Stimulated activated memory B cell treated with anti-CD40 and anti-IgM and Interleukin-4, amounts not matched to agents 10 μg/mL and 1 μg/mL and 100 μg/mL, for 72 hours (primary cell): Measurements from ENCODE around the gene CCDC159.
"Not testable (repeated sequence)": the region's sequence is repeated elsewhere in the genome, so short reads cannot be mapped to it uniquely, and the experiment has no call there.

Experiments used
- ATAC-seq: fragments of 150-1000 bp; cut with Tn5 transposase; 2 replicates; pipeline ENCODE4 v1.10.0; 2021
- H3K27ac Mint-ChIP-seq: one replicate; pipeline ENCODE4 v1.8.0; 2022; ENCODE audit warnings: mild to moderate bottlenecking, mixed read lengths
- H3K27me3 Mint-ChIP-seq: one replicate; pipeline ENCODE4 v1.8.0; 2022; ENCODE audit warnings: mixed read lengths
- H3K36me3 Mint-ChIP-seq: one replicate; pipeline ENCODE4 v1.8.0; 2022; ENCODE audit warnings: mixed read lengths
- H3K4me1 Mint-ChIP-seq: one replicate; pipeline ENCODE4 v1.8.0; 2022; ENCODE audit warnings: mixed read lengths
- H3K4me3 Mint-ChIP-seq: one replicate; pipeline ENCODE4 v1.8.0; 2022; ENCODE audit warnings: mild to moderate bottlenecking, moderate library complexity, mixed read lengths
- H3K9me3 Mint-ChIP-seq: one replicate; pipeline ENCODE4 v1.8.0; 2022; ENCODE audit warnings: mixed read lengths

CCDC159 gene

GRCh38 chr19:11373885-11374432 lies 27.6 kb downstream of the CCDC159 start:
- Mint-ChIP-seq H3K27me3 (no peaks in the 10 kb centered on the region), H3K9me3 (no peaks in the 10 kb centered on the region), H3K4me3 (no peak overlapping the region), H3K4me1 (peaks cover 17% of the 10 kb centered on the region), H3K36me3 (peaks cover 25% of the 10 kb centered on the region), H3K27ac (no peak overlapping the region)
- no peak for ATAC-seq

GRCh38 chr19:11374433-11375142 lies 28.3 kb downstream of the CCDC159 start, which contains the start of gene SWSAP1:
TSS of gene SWSAP1 (plus strand) at chr19:11374666. CDS start at chr19:11374681, 15 bp downstream.
- peak within 1 kb of the TSS; percentile 52 for H3K4me3 Mint-ChIP-seq
- ATAC-seq = peak; percentile 98

GRCh38 chr19:11375143-11375948 lies 29.0 kb downstream of the CCDC159 start:
- Mint-ChIP-seq H3K9me3 (no peaks in the 10 kb centered on the region), H3K4me3 (no peak overlapping the region), H3K27me3 (no peaks in the 10 kb centered on the region), H3K27ac (no peak overlapping the region), H3K4me1 (peaks cover 24% of the 10 kb centered on the region), H3K36me3 (peaks cover 16% of the 10 kb centered on the region)
- ATAC-seq = peak; percentile 63

More at GRCh38 chr19:11374433-11375142, 28.3 kb downstream of the CCDC159 start, which contains the start of gene SWSAP1:
- H3K36me3 Mint-ChIP-seq = peaks cover 19% of the 10 kb centered on the region
- no peak within 1 kb of the TSS for H3K27ac Mint-ChIP-seq
- H3K27me3 Mint-ChIP-seq = no peaks in the 10 kb centered on the region
- peaks cover 17% of the 10 kb centered on the region for H3K4me1 Mint-ChIP-seq
- H3K9me3 Mint-ChIP-seq = no peaks in the 10 kb centered on the region

- Mint-ChIP-seq H3K9me3 (no peaks in the 10 kb centered on the region), H3K4me3 (no peak overlapping the region), H3K27ac (no peak overlapping the region), H3K36me3 (peaks cover 8% of the 10 kb centered on the region), H3K4me1 (peaks cover 42% of the 10 kb centered on the region), H3K27me3 (no peaks in the 10 kb centered on the region)
- no peak for ATAC-seq
These were observed 30.9 kb downstream of the CCDC159 start for GRCh38 chr19:11377237-11377636.

GRCh38 chr19:11377756-11378155 lies 31.4 kb downstream of the CCDC159 start:
- no peak for ATAC-seq
- peaks cover 46% of the 10 kb centered on the region for H3K4me1 Mint-ChIP-seq
- H3K27me3 Mint-ChIP-seq = no peaks in the 10 kb centered on the region
- no peaks in the 10 kb centered on the region for H3K9me3 Mint-ChIP-seq
- no peak overlapping the region for H3K4me3 Mint-ChIP-seq
- H3K27ac Mint-ChIP-seq = no peak overlapping the region
- peaks cover 8% of the 10 kb centered on the region for H3K36me3 Mint-ChIP-seq

GRCh38 chr19:11378319-11379189 lies 32.2 kb downstream of the CCDC159 start:
- H3K27me3 Mint-ChIP-seq = no peaks in the 10 kb centered on the region
- no peak for ATAC-seq
- H3K9me3 Mint-ChIP-seq = no peaks in the 10 kb centered on the region
- H3K4me3 Mint-ChIP-seq = no peak overlapping the region
- no peak overlapping the region for H3K27ac Mint-ChIP-seq
- H3K36me3 Mint-ChIP-seq = peaks cover 8% of the 10 kb centered on the region
- H3K4me1 Mint-ChIP-seq = peaks cover 54% of the 10 kb centered on the region

GRCh38 chr19:11379269-11379845 lies 33.0 kb downstream of the CCDC159 start:
- H3K4me3 Mint-ChIP-seq, H3K36me3 Mint-ChIP-seq, H3K9me3 Mint-ChIP-seq, ATAC-seq, H3K27me3 Mint-ChIP-seq: not testable (repeated sequence)
- peak overlapping the region; percentile 91 for H3K27ac Mint-ChIP-seq
- H3K4me1 Mint-ChIP-seq = peaks cover 55% of the 10 kb centered on the region

GRCh38 chr19:11379857-11380350 lies 33.6 kb downstream of the CCDC159 start:
- Mint-ChIP-seq H3K4me1 (peaks cover 55% of the 10 kb centered on the region), H3K27ac (peak overlapping the region; percentile 91), H3K4me3 (peak overlapping the region; percentile 84)

GRCh38 chr19:11380653-11381537 lies 34.6 kb downstream of the CCDC159 start:
- Mint-ChIP-seq H3K36me3 (peaks cover 8% of the 10 kb centered on the region), H3K4me3 (peak overlapping the region; percentile 84), H3K4me1 (peaks cover 50% of the 10 kb centered on the region), H3K9me3 (no peaks in the 10 kb centered on the region), H3K27ac (peak overlapping the region; percentile 91), H3K27me3 (no peaks in the 10 kb centered on the region)
- ATAC-seq = peak; percentile 94

More at GRCh38 chr19:11379857-11380350, 33.6 kb downstream of the CCDC159 start:
- peaks cover 8% of the 10 kb centered on the region for H3K36me3 Mint-ChIP-seq
- ATAC-seq = no peak
- no peaks in the 10 kb centered on the region for H3K9me3 Mint-ChIP-seq
- no peaks in the 10 kb centered on the region for H3K27me3 Mint-ChIP-seq

- ATAC-seq = no peak
- Mint-ChIP-seq H3K4me1 (peaks cover 50% of the 10 kb centered on the region), H3K36me3 (no peaks in the 10 kb centered on the region), H3K27me3 (no peaks in the 10 kb centered on the region), H3K4me3 (peak overlapping the region; percentile 79), H3K27ac (peak overlapping the region; percentile 67), H3K9me3 (no peaks in the 10 kb centered on the region)
These were observed 36.8 kb downstream of the CCDC159 start for GRCh38 chr19:11382898-11383705.

GRCh38 chr19:11383706-11384048 lies 37.4 kb downstream of the CCDC159 start:
- H3K4me3 Mint-ChIP-seq = peak overlapping the region; percentile 79
- no peaks in the 10 kb centered on the region for H3K36me3 Mint-ChIP-seq
- H3K27ac Mint-ChIP-seq = no peak overlapping the region
- no peaks in the 10 kb centered on the region for H3K27me3 Mint-ChIP-seq
- peaks cover 50% of the 10 kb centered on the region for H3K4me1 Mint-ChIP-seq
- ATAC-seq = no peak
- H3K9me3 Mint-ChIP-seq = no peaks in the 10 kb centered on the region

- Mint-ChIP-seq H3K4me1 (peaks cover 49% of the 10 kb centered on the region), H3K36me3 (no peaks in the 10 kb centered on the region), H3K9me3 (no peaks in the 10 kb centered on the region), H3K27ac (no peak overlapping the region), H3K27me3 (no peaks in the 10 kb centered on the region), H3K4me3 (no peak overlapping the region)
- ATAC-seq = no peak
These were observed 38.4 kb downstream of the CCDC159 start for GRCh38 chr19:11384778-11385129.
